Kidney (tissue), 14 donors: ENCODE data around the gene UNC93B1. TPM values are rescaled to one million over a fixed set of nuclear protein-coding genes. Genes with fewer than 3 reads are reported as not detected.
"Not testable (repeated sequence)": the region's sequence is repeated elsewhere in the genome, so short reads cannot be mapped to it uniquely, and the experiment has no call there.

ENCODE experiments used
- DNase-seq, 5 donors: peaks; one replicate each; pipeline ENCODE4 v3.0.0-alpha.2; 2013 to 2020
- FAIRE-seq: peaks from 2 replicates; lab custom pipeline; 2012; peaks lifted over from hg19 to GRCh38; lab: Jason Lieb, UNC
- H3K27ac ChIP-seq, 2 donors: one replicate each; pipeline ENCODE4 v1.7.0; 2013; ENCODE audit warnings: low read depth in 2 of 2, low read length in 2 of 2, inconsistent platforms in 1 of 2
- H3K27me3 ChIP-seq: one replicate; pipeline ENCODE4 v1.7.1; 2013; ENCODE audit warnings: low read length, inconsistent platforms; ENCODE audit not compliant: control insufficient read depth, insufficient read depth
- H3K36me3 ChIP-seq, 3 donors: one replicate each; pipeline versions ENCODE4 v1.7.0 to v1.7.1; 2013; ENCODE audit warnings: low read length in 3 of 3, control low read depth in 1 of 3, inconsistent platforms in 1 of 3; ENCODE audit not compliant: insufficient read depth in 3 of 3, control insufficient read depth in 2 of 3
- H3K4me1 ChIP-seq, 3 donors: one replicate each; pipeline versions ENCODE4 v1.7.0 to v1.7.1; 2013; ENCODE audit warnings: low read length in 3 of 3, inconsistent platforms in 1 of 3, low read depth in 1 of 3; ENCODE audit not compliant: control insufficient read depth in 2 of 3, insufficient read depth in 2 of 3
- H3K4me3 ChIP-seq, 3 donors: one replicate each; pipeline versions ENCODE4 v1.7.0 to v1.8.1; 2013; ENCODE audit warnings: low read length in 3 of 3, control low read depth in 1 of 3, inconsistent platforms in 1 of 3
- H3K9ac ChIP-seq, 3 donors: one replicate each; pipeline versions ENCODE4 v1.7.0 to v1.7.1; 2013; ENCODE audit warnings: low read length in 3 of 3, control low read depth in 1 of 3, inconsistent platforms in 1 of 3
- H3K9me3 ChIP-seq, 3 donors: one replicate each; pipeline versions ENCODE4 v1.7.0 to v1.7.1; 2013; ENCODE audit warnings: low read length in 3 of 3, control low read depth in 1 of 3, inconsistent platforms in 1 of 3; ENCODE audit not compliant: control insufficient read depth in 2 of 3, insufficient read depth in 1 of 3
- intact Hi-C: fragments of 100-400 bp; cut with DNase I; formaldehyde crosslinking; loops from one replicate; pipeline ENCODE4 v1.11.1; 2022
- polyA plus RNA-seq: library from polyadenylated mRNA; stranded (reverse); fragments of 350-450 nt; fragmentation: Illumina TruSeq; extraction: RNeasy Lipid Tissue Mini Kit (QIAGEN cat#74804); gene quantifications from one replicate; pipeline ENCODE4 v1.2.3, GENCODE V29; 2014; ENCODE audit warnings: low read depth, low replicate concordance; ENCODE audit not compliant: insufficient read depth
- total RNA-seq: library from RNA; stranded (reverse); fragmentation: NEBNext Ultra II Directional; extraction: Animal tissue kit (Norgen Biotek cat#: 25700); gene quantifications from one replicate; pipeline ENCODE4 v1.2.1, GENCODE V29; 2021
- TF ChIP-seq, protein P1 (sequence below): IDR thresholded peaks from 3 replicates; pipeline ENCODE4 v1.5.1; 2012; ENCODE audit warnings: mild to moderate bottlenecking, moderate library complexity, borderline replicate concordance; ENCODE audit not compliant: insufficient read depth; ENCODE audit errors: extremely low read depth
- donor health status: control.
- donor health status: control.
- donor health status: control.
- donor health status: control.
- donor health status: control.
- donor health status: DM: yes; HTN: yes; CAD: no.
- donor health status: Normal renal cell carcinoma (clear cell type).

UNC93B1 gene
- total and polyA plus RNA-seq, 2 donors from 2014 or later, result 21.3 to 67.9 TPM

GRCh38 chr11:67983951-67984350 is 19.9 kb downstream of the UNC93B1 start:
- H3K9me3 ChIP-seq, result no peaks in the 10 kb centered on the region
- no peak for DNase-seq
- TF ChIP-seq, protein P1, sequence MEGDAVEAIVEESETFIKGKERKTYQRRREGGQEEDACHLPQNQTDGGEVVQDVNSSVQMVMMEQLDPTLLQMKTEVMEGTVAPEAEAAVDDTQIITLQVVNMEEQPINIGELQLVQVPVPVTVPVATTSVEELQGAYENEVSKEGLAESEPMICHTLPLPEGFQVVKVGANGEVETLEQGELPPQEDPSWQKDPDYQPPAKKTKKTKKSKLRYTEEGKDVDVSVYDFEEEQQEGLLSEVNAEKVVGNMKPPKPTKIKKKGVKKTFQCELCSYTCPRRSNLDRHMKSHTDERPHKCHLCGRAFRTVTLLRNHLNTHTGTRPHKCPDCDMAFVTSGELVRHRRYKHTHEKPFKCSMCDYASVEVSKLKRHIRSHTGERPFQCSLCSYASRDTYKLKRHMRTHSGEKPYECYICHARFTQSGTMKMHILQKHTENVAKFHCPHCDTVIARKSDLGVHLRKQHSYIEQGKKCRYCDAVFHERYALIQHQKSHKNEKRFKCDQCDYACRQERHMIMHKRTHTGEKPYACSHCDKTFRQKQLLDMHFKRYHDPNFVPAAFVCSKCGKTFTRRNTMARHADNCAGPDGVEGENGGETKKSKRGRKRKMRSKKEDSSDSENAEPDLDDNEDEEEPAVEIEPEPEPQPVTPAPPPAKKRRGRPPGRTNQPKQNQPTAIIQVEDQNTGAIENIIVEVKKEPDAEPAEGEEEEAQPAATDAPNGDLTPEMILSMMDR, result no peak

DNA sequence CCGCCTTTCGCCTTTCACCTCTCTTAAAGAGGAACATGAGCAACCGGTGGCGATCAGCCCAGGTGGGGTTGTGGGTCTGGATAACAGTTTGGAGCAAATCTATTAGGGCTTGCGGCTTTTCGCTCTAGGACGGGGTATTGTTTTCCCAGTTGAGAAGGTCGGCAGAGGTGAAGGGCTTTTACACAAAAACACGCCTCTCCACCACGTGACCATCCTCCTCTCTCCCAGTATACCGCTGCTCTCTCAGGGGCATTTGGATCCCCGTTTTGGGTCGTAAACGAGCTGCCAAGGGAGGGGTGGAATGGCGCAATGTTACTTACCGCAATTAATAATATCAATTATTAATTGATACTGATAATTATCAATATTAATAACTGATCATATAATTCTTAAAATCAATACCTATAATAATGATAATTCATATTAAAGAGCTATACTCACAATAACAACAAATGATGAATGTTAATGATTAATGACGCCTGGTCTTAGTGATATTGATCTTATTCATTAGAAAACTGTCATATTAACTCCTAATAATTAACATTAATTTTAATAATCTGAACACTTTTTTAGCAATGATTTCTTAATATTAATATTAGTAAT is 21.5 kb downstream of the UNC93B1 start:
- FAIRE-seq, H3K27ac ChIP-seq, DNase-seq, intact Hi-C loops, H3K4me3 ChIP-seq, H3K36me3 ChIP-seq, H3K4me1 ChIP-seq, H3K9me3 ChIP-seq, H3K9ac ChIP-seq, H3K27me3 ChIP-seq: not testable (repeated sequence)

More at GRCh38 chr11:67983951-67984350, 19.9 kb downstream of the UNC93B1 start:
- no peaks in the 10 kb centered on the region for H3K4me1 ChIP-seq
- H3K27ac ChIP-seq, result no peak overlapping the region
- FAIRE-seq, result no peak
- no peak overlapping the region for H3K9ac ChIP-seq
- H3K27me3 ChIP-seq, result no peaks in the 10 kb centered on the region
- H3K36me3 ChIP-seq, result no peaks in the 10 kb centered on the region
- H3K4me3 ChIP-seq, result no peak overlapping the region
- intact Hi-C loops, result no loop called here

DNA sequence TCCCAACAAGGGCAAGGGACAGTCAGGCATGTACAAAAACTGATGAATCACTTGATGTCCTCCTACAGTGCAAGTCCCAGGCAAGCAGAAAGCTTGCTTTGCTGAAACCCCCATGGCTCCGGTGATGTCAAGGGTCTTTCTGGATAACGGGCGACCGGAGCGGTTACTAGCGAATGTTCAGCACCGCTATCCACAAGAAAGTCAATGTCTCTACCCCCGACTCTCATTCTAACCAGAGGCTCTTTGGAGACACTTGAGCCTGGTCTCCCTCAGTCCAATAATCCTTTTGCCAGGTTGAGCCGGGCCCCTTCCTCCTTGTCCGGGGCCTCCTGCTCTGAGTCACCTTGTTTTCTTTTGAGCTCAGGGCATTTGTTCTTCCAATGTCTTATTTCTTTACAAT is 22.7 kb downstream of the UNC93B1 start:
- H3K27ac ChIP-seq, H3K4me1 ChIP-seq, H3K4me3 ChIP-seq, H3K9ac ChIP-seq, H3K9me3 ChIP-seq, DNase-seq, H3K27me3 ChIP-seq, FAIRE-seq, H3K36me3 ChIP-seq, intact Hi-C loops: not testable (repeated sequence)

DNA sequence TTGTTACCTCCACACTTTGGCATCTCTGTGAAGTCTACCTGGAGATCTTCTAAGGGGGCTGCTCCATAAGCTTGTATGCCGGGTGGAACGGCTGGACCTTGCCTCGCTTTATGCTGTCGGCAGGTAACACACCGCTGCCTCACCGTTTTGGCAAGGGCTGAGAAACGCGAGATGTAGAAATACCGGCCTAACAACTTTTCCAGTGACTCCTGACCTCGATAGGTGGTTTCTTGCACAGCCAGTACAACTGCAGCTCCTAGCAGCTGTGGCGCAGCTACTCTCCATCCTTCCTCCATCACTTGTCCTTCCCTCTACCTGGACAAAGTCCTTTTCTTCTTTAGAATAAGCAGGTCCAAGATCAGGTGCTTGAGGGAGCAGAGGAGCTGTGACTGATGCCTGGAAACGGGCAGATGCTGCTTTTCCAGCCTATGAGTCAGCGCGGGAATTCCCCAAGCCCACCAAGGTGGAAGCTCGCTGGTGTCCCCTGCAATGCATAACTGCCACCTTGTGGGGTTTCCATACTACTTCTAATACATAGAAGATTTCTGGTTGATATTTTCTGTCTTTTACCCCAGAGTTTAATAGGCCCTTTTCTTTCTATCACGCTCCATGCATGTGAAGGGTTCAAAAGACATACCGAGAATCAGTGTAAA is 25.0 kb downstream of the UNC93B1 start:
- intact Hi-C loops, H3K27me3 ChIP-seq, FAIRE-seq, H3K9ac ChIP-seq, H3K27ac ChIP-seq, H3K4me1 ChIP-seq, H3K36me3 ChIP-seq, H3K9me3 ChIP-seq, H3K4me3 ChIP-seq: not testable (repeated sequence)
- peak; percentile 58 to 82 (median 68) for DNase-seq

DNA sequence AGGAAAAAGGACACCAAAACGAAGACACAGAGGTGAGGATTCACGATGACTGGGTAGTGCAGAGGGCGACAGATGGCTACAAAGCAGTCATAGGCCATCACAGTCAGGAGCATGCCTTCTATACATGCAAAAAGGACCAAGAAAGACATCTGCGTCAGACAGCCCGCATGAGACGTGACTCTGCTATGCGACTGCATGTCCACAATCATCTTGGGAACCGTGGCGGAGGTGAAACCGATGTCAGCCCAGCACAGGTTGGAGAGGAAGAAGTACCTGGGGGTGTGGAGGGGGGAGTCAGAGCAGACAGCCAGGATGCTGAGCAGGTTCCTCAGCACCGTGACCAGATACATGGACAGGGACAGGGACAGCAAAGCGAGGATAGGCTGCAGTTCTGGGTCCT is 29.2 kb downstream of the UNC93B1 start:
- H3K9ac ChIP-seq, H3K4me1 ChIP-seq, H3K9me3 ChIP-seq, DNase-seq, intact Hi-C loops, H3K36me3 ChIP-seq, H3K27me3 ChIP-seq, FAIRE-seq, H3K27ac ChIP-seq, H3K4me3 ChIP-seq: not testable (repeated sequence)

GRCh38 chr11:67965830-67966348 is 38.0 kb downstream of the UNC93B1 start:
- FAIRE-seq, H3K36me3 ChIP-seq, H3K4me3 ChIP-seq, H3K27ac ChIP-seq, H3K4me1 ChIP-seq, H3K9ac ChIP-seq, DNase-seq, intact Hi-C loops, H3K27me3 ChIP-seq, H3K9me3 ChIP-seq: not testable (repeated sequence)

- FAIRE-seq, H3K9me3 ChIP-seq, H3K27me3 ChIP-seq, H3K9ac ChIP-seq, DNase-seq, H3K4me3 ChIP-seq, H3K4me1 ChIP-seq, H3K27ac ChIP-seq, intact Hi-C loops, H3K36me3 ChIP-seq: not testable (repeated sequence)
Observed at GRCh38 chr11:67964746-67965145, 39.2 kb downstream of the UNC93B1 start.
